Endothelial cell of umbilical vein (primary cell): Measurements from ENCODE around the gene FRMD5. TPM values are rescaled to one million over a fixed set of nuclear protein-coding genes. Genes with fewer than 3 reads are reported as not detected.

Source experiments
- BruUV-seq: library from RNA; stranded (reverse); fragments of 400-500 nt; replicated peaks from 2 replicates; lab custom pipeline; 2021; lab: Mats Ljungman, UMichigan
- CTCF ChIA-PET: fragments of 300-600, 350-600 bp; sonication (Branson Sonifier 250); formaldehyde crosslinking; loops from one replicate; lab custom pipeline; 2021; ENCODE audit warnings: antibody characterized with exemption, inconsistent platforms; lab: Charles Lee
- POLR2A ChIA-PET: fragments of 300-600, 350-600 bp; sonication (Branson Sonifier 250); formaldehyde crosslinking; loops from one replicate; lab custom pipeline; 2021; ENCODE audit warnings: antibody characterized with exemption, inconsistent platforms; lab: Charles Lee
- DNase-seq: peaks from one replicate; pipeline ENCODE4 v3.0.0-alpha.2; 2011; ENCODE audit warnings: low read depth, low spot score
- FAIRE-seq: peaks from 2 replicates; lab custom pipeline; 2011; peaks lifted over from hg19 to GRCh38; lab: Jason Lieb, UNC
- H2AFZ ChIP-seq: 2 replicates; pipeline ENCODE4 v1.6.0; 2012; ENCODE audit warnings: low read depth, low read length, control low read depth, inconsistent platforms
- H3K27ac ChIP-seq: 2 replicates; pipeline ENCODE4 v1.5.1; 2011; ENCODE audit warnings: low read depth, mild to moderate bottlenecking, control low read depth, low read length, moderate library complexity; ENCODE audit not compliant: insufficient read depth
- H3K27me3 ChIP-seq, 2 experiments: 2 replicates each; pipeline versions ENCODE4 v1.6.0 to v1.6.1; 2011; ENCODE audit warnings: low read length in 2 of 2, mixed read lengths in 1 of 2; ENCODE audit not compliant: control insufficient read depth in 2 of 2, insufficient read depth in 2 of 2
- H3K36me3 ChIP-seq, 2 experiments: 2 replicates in 1 of 2; 3 replicates in 1 of 2; pipeline ENCODE4 v1.5.1; 2011; ENCODE audit warnings: low read length in 2 of 2, mild to moderate bottlenecking in 1 of 2, moderate library complexity in 1 of 2; ENCODE audit not compliant: control insufficient read depth in 2 of 2, insufficient read depth in 2 of 2; ENCODE audit errors: extremely low read depth in 1 of 2
- H3K4me1 ChIP-seq: 3 replicates; pipeline ENCODE4 v1.5.1; 2011; ENCODE audit warnings: mild to moderate bottlenecking, low read length; ENCODE audit not compliant: control insufficient read depth, insufficient read depth; ENCODE audit errors: extremely low read depth
- H3K4me2 ChIP-seq: 2 replicates; pipeline ENCODE4 v1.6.1; 2011; ENCODE audit warnings: low read length, control low read depth, mixed read lengths; ENCODE audit not compliant: insufficient read depth
- H3K4me3 ChIP-seq, 3 experiments: fragments of 200-600 bp in 1 of 3; sonication (generic), shearing (Covaris generic) in 1 of 3; replicated peaks in 1 of 3; 2 replicates each; pipeline ENCODE4 v1.5.1; 2011 to 2016; ENCODE audit warnings: control low read depth in 3 of 3, low read length in 3 of 3, mild to moderate bottlenecking in 2 of 3, inconsistent platforms in 1 of 3, low read depth in 1 of 3, moderate library complexity in 1 of 3; ENCODE audit not compliant: insufficient read depth in 1 of 3
- H3K79me2 ChIP-seq: 2 replicates; pipeline ENCODE4 v1.6.0; 2012; ENCODE audit warnings: low read length, inconsistent platforms; ENCODE audit not compliant: control insufficient read depth, insufficient read depth
- H3K9ac ChIP-seq: replicated peaks from 2 replicates; pipeline ENCODE3; 2011; ENCODE audit warnings: low read length, control low read depth; ENCODE audit not compliant: insufficient read depth; ENCODE audit errors: extremely low read depth
- H3K9me1 ChIP-seq: replicated peaks from 3 replicates; pipeline ENCODE4 v1.6.0; 2011; ENCODE audit warnings: mild to moderate bottlenecking, low read length; ENCODE audit not compliant: control insufficient read depth, insufficient read depth; ENCODE audit errors: extremely low read depth
- H3K9me3 ChIP-seq: replicated peaks from 2 replicates; pipeline ENCODE4 v1.5.1; 2012; ENCODE audit warnings: low read length, inconsistent platforms; ENCODE audit not compliant: control insufficient read depth, insufficient read depth
- H4K20me1 ChIP-seq: replicated peaks from 2 replicates; pipeline ENCODE3; 2011; ENCODE audit warnings: mild to moderate bottlenecking, low read length; ENCODE audit not compliant: control insufficient read depth, insufficient read depth; ENCODE audit errors: extremely low read depth
- EZH2 ChIP-seq: IDR thresholded peaks from 2 replicates; pipeline ENCODE4 v1.6.1; 2012; ENCODE audit warnings: borderline replicate concordance, low read depth, mild to moderate bottlenecking, moderate library complexity, low read length, inconsistent platforms; ENCODE audit not compliant: severe bottlenecking
- FOS ChIP-seq: IDR thresholded peaks from 2 replicates; pipeline ENCODE4 v1.6.1; 2011; ENCODE audit warnings: mild to moderate bottlenecking, low read length, moderate library complexity, borderline replicate concordance; ENCODE audit not compliant: insufficient read depth
- JUN ChIP-seq: IDR thresholded peaks from 2 replicates; pipeline ENCODE4 v1.6.1; 2011; ENCODE audit warnings: borderline replicate concordance, low read depth; ENCODE audit not compliant: insufficient read length, insufficient read depth
- MAX ChIP-seq: IDR thresholded peaks from 2 replicates; pipeline ENCODE4 v1.6.1; 2011; ENCODE audit not compliant: insufficient read depth, insufficient read length
- MYC ChIP-seq: IDR thresholded peaks from one replicate; pipeline ENCODE4 v1.6.1; 2011; ENCODE audit warnings: mild to moderate bottlenecking, low read depth, low read length
- POLR2AphosphoS5 ChIP-seq: IDR thresholded peaks from 2 replicates; pipeline ENCODE4 v1.6.1; 2012; ENCODE audit warnings: low read depth, mild to moderate bottlenecking, control low read depth, low read length, moderate library complexity; ENCODE audit not compliant: insufficient read depth
- dilution Hi-C: fragments of 300-500 bp; cut with MboI; formaldehyde crosslinking; loops from one replicate; pipeline ENCODE4 v1.15.0; 2019; ENCODE audit warnings: low sequenced_read_pairs; ENCODE audit not compliant: extremely low pct_ligation_motif_present
- intact Hi-C: fragments of 100-400 bp; cut with micrococcal nuclease; formaldehyde crosslinking; loops from one replicate; pipeline ENCODE4 v1.10.0; 2022
- polyA plus RNA-seq, 4 experiments: library from polyadenylated mRNA; depleted of rRNA in 3 of 4; stranded (reverse) in 3 of 4; unstranded in 1 of 4; fragments of >200 nt; gene quantifications; 2 replicates each; pipeline versions ENCODE4 v1.2.1 to v1.2.3, GENCODE V29; 2011 to 2012; ENCODE audit warnings: missing spikeins in 1 of 4
- total RNA-seq: library from RNA; stranded (reverse); gene quantifications from 2 replicates; pipeline ENCODE4 v1.2.3, GENCODE V29; 2021

FRMD5 gene
- total and polyA plus RNA-seq, 2 donors (not counting 3 experiments of a cell fraction or from before 2014, with no cell fraction given) = 16.7 to 20.2 TPM

GRCh38 chr15:43927203-43927602 is 267.9 kb downstream of the FRMD5 start:
- DNase-seq (no peak), FAIRE-seq (no peak)
- POLR2A ChIA-PET = no interaction called here
- Histone ChIP-seq H3K9me3 (no peaks in the 10 kb centered on the region), H3K4me3 (no peak overlapping the region), H3K27ac (no peak overlapping the region), H3K9ac (no peak overlapping the region), H4K20me1 (no peaks in the 10 kb centered on the region), H3K36me3 (peaks cover 0 to 6% of the 10 kb centered on the region in 2 experiments), H3K79me2 (no peaks in the 10 kb centered on the region), H3K9me1 (no peaks in the 10 kb centered on the region), H3K27me3 (no peaks in the 10 kb centered on the region), H3K4me2 (no peak overlapping the region), H3K4me1 (no peaks in the 10 kb centered on the region), H2AFZ (no peak overlapping the region)
- intact Hi-C loops = no loop called here
- CTCF ChIA-PET = interaction anchor here (3.4 kb wide), 1 partner anchor 11 kb away, joined by 21 read pairs; no protein-coding TSS in a partner anchor
- BruUV-seq = no TSS peak
- TF ChIP-seq MYC = no peak
- peak; percentile 56 for TF ChIP-seq FOS
- dilution Hi-C loops = no loop called here

GRCh38 chr15:43923553-43923952 is 271.5 kb downstream of the FRMD5 start:
- ChIA-PET POLR2A (no interaction called here), CTCF (no interaction called here)
- Histone ChIP-seq H3K4me1 (no peaks in the 10 kb centered on the region), H4K20me1 (no peaks in the 10 kb centered on the region), H3K27me3 (no peaks in the 10 kb centered on the region), H3K9me1 (no peaks in the 10 kb centered on the region), H3K4me3 (no peak overlapping the region), H3K79me2 (no peaks in the 10 kb centered on the region), H3K36me3 (peaks cover 0 to 6% of the 10 kb centered on the region in 2 experiments), H3K4me2 (no peak overlapping the region), H2AFZ (no peak overlapping the region), H3K27ac (no peak overlapping the region), H3K9me3 (no peaks in the 10 kb centered on the region), H3K9ac (no peak overlapping the region)
- TF ChIP-seq MAX (no peak), EZH2 (no peak), POLR2AphosphoS5 (no peak), MYC (no peak), JUN (no peak)
- no peak for FAIRE-seq
- intact Hi-C loops = no loop called here
- dilution Hi-C loops = no loop called here
- DNase-seq = no peak
- BruUV-seq = no TSS peak
